Measurements from ENCODE around the gene DYNC1LI1.

The DYNC1LI1 gene

DNA sequence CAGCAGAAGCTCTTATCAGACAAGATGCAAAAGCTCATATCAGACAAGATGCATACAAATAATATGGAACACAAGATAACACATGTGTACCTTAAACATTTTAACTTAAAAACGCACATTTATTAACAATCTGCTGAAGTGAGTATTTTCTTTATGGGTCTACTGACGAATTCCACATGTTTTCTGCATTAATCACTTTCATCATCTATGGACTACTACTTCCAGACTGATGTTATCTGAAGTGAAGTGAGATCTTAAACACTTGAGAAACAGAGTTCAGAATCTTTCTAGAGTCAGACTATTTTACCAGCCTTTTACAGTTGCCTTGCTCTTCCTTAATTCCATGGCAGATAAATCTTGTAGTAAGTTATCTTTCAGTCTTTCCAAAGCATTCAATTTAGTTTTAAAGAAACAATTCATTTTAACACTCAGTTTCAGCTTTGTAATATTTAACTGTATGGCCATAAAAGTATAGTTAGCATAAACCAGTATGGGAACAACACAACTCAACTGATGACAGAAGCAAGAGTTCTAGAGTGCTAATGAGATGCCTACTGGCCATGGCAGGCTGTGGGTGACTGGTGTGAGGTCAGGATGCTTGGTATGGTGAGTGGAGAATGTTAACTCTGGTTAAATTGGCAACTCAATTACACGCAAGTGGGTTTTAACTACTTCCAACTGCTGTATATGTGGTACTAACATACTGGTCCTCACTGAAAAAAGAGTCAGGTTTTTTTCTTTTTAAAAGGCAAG, 77.8 kb downstream of the DYNC1LI1 start:
- no peak for DNase-seq (ENCODE audit: low read depth)

DNA sequence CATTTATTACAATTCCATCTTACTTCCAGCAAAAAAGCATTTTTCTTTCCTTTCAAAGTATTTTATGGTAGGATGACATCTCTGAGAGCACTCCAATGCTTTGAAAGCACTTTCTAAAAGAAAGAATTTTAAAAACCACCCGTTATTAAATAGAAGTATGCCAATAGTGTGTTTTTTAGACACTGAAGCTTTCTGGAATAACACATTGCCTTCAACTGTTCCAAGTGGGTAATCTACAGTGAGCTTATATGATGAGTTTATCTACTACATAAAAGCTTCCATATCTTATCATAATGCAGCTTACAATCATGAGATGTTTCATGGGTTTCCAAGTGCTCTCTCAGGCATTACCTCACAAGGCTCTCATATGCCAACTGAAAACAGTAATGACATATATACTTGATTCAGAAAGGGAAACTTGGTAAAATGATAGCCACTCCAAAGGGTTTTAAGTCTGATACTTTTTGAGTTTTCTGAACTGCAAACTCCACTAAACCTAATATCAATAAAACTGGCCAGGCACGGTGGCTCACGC, 82.1 kb downstream of the DYNC1LI1 start:
- no peak for DNase-seq (ENCODE audit: low read depth)

DNA sequence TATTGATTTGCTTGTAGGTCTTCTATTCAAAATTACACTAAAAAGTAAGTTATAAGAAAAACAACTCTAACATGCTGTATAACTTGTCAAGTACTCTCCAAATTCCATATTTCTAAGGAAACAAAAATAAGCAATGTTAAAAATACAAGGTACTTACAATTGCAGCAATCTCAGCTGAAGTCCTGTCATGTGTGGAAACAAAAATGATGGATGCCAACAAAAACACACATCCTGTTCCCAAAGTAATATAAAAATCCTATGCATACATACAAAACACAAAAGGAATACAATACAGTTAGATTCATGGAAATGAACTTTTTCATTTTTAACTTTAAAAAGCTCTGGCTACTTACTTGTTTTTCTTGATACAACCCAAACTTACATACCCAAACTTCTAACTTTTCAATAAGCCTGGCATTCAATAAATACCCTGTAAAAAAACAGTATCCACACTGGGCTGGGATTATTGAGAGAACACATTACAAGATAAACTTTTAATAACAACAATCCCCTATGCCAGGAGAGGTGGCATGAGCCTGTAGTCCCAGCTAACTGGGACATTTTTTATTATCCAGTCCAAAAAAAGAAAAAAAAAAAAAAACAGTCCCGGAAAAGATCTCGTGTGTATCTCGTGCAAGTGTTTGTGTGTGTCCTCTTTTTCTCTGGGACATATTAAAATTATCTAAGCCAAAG, 82.7 kb downstream of the DYNC1LI1 start:
- DNase-seq (ENCODE audit: low read depth): no peak

DNA sequence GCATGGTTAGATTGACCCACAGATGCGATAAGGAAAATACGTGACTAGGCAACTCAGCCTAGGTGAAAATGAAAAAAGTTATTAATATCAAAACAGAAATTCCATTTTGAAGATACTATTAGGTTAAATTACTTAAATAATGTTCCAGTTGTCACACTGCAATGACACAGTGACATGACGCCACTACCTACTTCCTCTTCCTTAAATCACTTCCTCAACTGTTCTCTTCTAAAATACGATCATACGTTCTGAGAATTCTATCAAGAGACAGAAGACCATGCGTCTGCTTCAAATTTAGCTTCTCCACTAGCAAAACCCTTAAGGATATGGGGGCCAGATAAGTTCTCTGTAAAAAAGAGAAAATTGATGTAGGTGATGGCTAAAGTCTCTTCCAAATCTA, 86.2 kb downstream of the DYNC1LI1 start:
- no peak for DNase-seq (ENCODE audit: low read depth)

DNA sequence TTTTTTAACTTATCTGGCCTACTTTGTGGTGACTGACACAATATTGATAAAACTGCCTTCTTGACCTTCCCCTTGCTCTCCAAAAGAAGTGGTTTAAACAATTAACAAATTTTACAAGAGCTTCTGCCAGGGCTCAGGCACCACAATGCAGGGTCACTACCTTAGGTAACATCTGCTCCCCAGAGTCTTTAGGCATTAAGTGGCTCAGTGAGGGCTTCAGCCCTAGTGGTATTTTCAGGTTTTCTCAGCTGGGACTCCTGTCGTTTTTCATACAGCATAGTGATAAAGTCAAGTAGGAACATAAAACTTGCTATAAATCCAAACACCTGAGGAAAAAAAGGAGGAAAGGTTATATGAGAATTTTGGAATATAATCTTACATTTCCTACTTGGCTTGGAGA, 86.9 kb downstream of the DYNC1LI1 start:
- DNase-seq (ENCODE audit: low read depth): no peak

DNA sequence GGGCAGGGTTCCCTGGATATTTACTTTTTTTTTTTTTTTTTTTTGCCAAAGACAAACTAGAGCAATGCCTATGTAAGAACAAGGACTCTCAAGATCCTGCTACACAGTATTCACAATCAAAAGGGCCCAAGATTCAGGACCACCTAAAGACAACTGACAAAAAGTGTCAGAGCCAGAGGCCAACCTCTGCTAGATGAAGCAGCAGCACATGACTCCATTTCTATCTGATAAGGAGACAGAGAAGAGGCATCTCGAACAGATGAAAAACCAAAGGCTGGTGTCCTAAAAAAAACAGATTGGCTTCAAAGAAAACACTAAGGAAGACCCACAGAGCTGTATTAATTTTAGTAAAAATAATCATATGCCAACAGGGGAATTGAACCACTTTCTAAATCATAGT, 88.0 kb downstream of the DYNC1LI1 start:
- DNase-seq (ENCODE audit: low read depth): no peak

DNA sequence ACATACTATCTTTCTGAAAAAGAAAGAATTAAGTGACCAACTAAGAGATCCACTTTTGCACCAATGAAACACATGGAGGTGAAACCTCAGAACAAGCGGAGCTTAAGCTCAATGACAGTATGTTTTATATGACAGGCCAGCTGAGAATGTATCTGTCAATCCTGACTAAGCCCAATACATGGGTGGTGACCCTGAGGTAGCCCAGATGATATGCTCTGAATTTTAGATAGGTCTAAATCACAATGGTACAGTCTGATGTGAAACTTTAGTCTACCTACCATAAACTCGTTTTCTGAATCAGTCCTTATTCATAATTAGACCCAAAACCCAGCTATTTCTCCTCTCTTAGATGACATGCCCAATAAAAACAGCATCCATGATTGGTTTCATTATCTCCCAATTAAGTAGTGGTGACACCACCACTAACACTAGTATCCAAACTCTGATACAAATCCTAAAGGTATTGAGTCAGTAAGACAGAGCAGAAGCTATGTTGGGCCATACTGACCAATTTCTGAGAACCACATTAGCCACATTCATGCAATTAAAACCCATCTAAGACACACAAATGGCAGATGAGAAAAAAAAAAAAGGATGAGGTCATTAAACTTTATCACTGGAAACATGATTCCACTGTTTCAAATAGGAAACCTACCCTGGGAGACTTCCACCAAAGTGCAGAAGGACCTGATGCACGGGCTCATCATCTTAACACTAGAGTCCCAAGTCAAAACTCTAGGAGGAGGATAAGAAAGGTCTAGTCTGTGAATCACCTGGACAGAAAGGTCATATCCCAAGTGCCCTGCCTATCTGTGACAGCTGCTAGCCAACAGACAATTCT, 88.6 kb downstream of the DYNC1LI1 start:
- no peak for DNase-seq (ENCODE audit: low read depth)

DNA sequence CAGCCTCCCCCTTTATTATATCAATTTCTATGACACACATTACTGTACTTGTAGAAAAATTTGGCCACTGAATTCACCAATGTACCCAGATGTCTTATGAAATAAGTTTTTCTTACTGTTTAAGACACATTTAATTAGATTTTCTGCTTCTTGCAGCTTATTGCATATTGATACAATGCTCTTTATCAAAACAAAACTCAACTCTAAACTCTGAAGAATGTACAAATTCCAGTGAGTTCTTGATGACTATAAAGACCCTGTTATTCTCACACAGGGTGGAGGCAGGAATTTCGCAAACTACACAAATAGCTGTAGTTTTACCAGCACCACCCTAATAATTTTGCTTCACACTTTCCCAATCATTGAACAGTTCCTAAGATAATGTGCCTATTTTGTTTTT, 90.1 kb downstream of the DYNC1LI1 start:
- DNase-seq (ENCODE audit: low read depth): no peak
